Eye (tissue), 1 donor: ENCODE measurements around the gene IGFALS.

Source experiments
- DNase-seq: peaks from one replicate; pipeline ENCODE4 v3.0.0-alpha.2; 2015

The IGFALS gene

DNA sequence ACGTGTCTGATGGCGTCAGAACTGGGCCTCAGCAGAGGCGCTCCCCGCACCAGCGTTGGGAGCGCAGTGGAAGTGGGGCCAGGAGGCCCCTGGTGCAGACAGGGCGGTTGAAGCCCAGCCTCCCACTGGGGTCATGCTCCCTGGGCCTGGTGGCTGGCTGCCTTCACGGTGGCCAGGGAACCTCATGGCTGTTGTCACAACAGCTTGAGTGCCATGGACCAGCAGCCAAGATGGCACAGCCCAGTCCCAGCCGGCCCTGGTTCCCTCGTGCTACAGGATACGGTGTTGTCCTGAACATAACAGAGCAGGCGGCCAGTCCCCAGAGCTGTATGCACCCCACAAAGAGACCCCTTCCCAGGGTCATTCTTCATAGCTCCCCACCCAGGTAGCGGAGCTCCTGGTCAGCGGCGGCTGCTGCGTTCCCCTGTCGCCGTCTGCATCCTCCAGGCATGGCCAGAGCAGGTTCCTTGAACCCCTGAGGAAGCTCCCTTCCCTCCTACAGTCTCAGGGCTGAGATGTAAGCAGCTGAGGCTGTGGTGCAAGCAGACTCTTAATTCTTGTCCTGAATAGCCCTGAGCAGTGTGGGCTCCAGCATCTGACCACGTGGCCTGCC is 51.8 kb downstream of the IGFALS start:
- DNase-seq, result no peak

DNA sequence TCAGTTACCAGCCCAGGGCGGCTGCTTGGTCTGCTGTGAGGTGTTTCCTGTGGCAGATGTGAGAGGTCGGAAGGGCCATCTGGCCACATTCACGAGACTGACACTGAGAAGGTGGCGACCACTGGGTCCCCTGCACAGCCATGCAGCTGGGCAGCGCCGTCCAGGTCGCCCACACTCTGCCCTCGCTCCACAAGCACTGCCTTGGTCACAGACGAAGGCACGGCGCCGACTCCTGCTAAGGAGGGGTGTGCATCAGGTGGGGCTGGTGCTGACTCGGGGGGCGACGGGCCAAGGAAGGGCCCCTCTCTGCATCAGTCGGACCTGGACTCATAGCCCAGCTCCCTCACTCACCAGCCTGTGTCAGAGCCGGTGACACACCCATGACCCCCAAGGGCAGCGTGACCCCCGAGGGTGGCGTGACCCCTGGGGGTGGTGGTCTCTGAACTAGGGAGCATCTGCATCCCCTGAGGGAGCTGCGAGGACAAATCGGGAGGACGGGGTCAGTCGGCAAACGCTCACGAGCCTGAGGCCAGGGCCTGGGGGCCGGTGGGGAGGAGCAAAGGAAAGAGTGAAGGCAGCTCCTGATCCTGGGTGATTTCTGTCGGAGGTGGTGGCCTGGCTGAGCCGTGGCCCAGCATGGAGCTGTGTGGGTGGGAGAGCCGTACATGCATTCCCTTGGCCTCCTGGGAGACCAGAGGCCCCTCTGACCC is 52.6 kb downstream of the IGFALS start:
- DNase-seq, result no peak
